ENCODE data around the gene TMEM273. TPM values are rescaled to one million over a fixed set of nuclear protein-coding genes. Genes with fewer than 3 reads are reported as not detected.

TMEM273 gene
- total and polyA plus RNA-seq, 2 donors (not counting 1 experiment from before 2014, with no cell fraction given), result 0.18 TPM; not detected in 1

GRCh38 chr10:49217645-49218044, 29.5 kb upstream of the TMEM273 start:
- H3K4me1 ChIP-seq (ENCODE audit: control insufficient read depth, extremely low read depth, insufficient read depth, low read length), result no peaks in the 10 kb centered on the region
- peaks cover 12% of the 10 kb centered on the region for H3K27me3 ChIP-seq (ENCODE audit: control insufficient read depth, insufficient read depth, low read length)
- no peaks in the 10 kb centered on the region for H3K9me3 ChIP-seq (ENCODE audit: control insufficient read depth, insufficient read depth, low read depth, low read length)
- no peak overlapping the region for H3K4me3 ChIP-seq (replicated peaks in 1 of 4; ENCODE audit: control extremely low read depth in 1 of 4, insufficient read depth in 1 of 4, low read depth in 3 of 4, low read length in 4 of 4)
- DNase-seq (ENCODE audit: low read depth in 2 of 2), result no peak
- TF ChIP-seq EZH2 (IDR thresholded peaks at IDR 0.05; ENCODE audit: low read length, missing control alignments), result no peak
- TF ChIP-seq CTCF (conservative IDR thresholded peaks at IDR 0.05 in 1 of 2, IDR thresholded peaks at IDR 0.05 in 1 of 2; ENCODE audit: low read depth in 1 of 2, low read length in 2 of 2), result no peak
- no peaks in the 10 kb centered on the region for H4K20me1 ChIP-seq (ENCODE audit: control insufficient read depth, extremely low read depth, insufficient read depth, low read length)
- no peak overlapping the region for H3K4me2 ChIP-seq (ENCODE audit: extremely low read depth, insufficient read depth, low read length)
- no peak overlapping the region for H3K27ac ChIP-seq (ENCODE audit: insufficient read depth, low read length)
- H2AFZ ChIP-seq (ENCODE audit: low read length), result no peak overlapping the region
- no peaks in the 10 kb centered on the region for H3K79me2 ChIP-seq (ENCODE audit: control insufficient read depth, insufficient read depth, low read length)
- no peak overlapping the region for H3K9ac ChIP-seq (ENCODE audit: insufficient read depth, low read length)
- H3K36me3 ChIP-seq (ENCODE audit: control insufficient read depth, insufficient read depth, low read length), result no peaks in the 10 kb centered on the region

GRCh38 chr10:49213211-49213610, 25.0 kb upstream of the TMEM273 start:
- no peak overlapping the region for H2AFZ ChIP-seq (ENCODE audit: low read length)
- H3K4me3 ChIP-seq (replicated peaks in 1 of 4; ENCODE audit: control extremely low read depth in 1 of 4, insufficient read depth in 1 of 4, low read depth in 3 of 4, low read length in 4 of 4), result no peak overlapping the region
- H3K27ac ChIP-seq (ENCODE audit: insufficient read depth, low read length), result no peak overlapping the region
- H3K27me3 ChIP-seq (ENCODE audit: control insufficient read depth, insufficient read depth, low read length), result peaks cover 10% of the 10 kb centered on the region
- no peaks in the 10 kb centered on the region for H3K79me2 ChIP-seq (ENCODE audit: control insufficient read depth, insufficient read depth, low read length)
- no peak for DNase-seq (ENCODE audit: low read depth in 2 of 2)
- H3K4me1 ChIP-seq (ENCODE audit: control insufficient read depth, extremely low read depth, insufficient read depth, low read length), result no peaks in the 10 kb centered on the region
- H3K9ac ChIP-seq (ENCODE audit: insufficient read depth, low read length), result no peak overlapping the region
- no peak for TF ChIP-seq CTCF (conservative IDR thresholded peaks at IDR 0.05 in 1 of 2, IDR thresholded peaks at IDR 0.05 in 1 of 2; ENCODE audit: low read depth in 1 of 2, low read length in 2 of 2)
- TF ChIP-seq EZH2 (IDR thresholded peaks at IDR 0.05; ENCODE audit: low read length, missing control alignments), result no peak
- no peaks in the 10 kb centered on the region for H4K20me1 ChIP-seq (ENCODE audit: control insufficient read depth, extremely low read depth, insufficient read depth, low read length)
- no peaks in the 10 kb centered on the region for H3K9me3 ChIP-seq (ENCODE audit: control insufficient read depth, insufficient read depth, low read depth, low read length)
- H3K4me2 ChIP-seq (ENCODE audit: extremely low read depth, insufficient read depth, low read length), result no peak overlapping the region
- no peaks in the 10 kb centered on the region for H3K36me3 ChIP-seq (ENCODE audit: control insufficient read depth, insufficient read depth, low read length)

GRCh38 chr10:49212783-49213182, 24.6 kb upstream of the TMEM273 start:
- Histone ChIP-seq H3K79me2 (ENCODE audit: control insufficient read depth, insufficient read depth, low read length) (no peaks in the 10 kb centered on the region), H3K4me3 (replicated peaks in 1 of 4; ENCODE audit: control extremely low read depth in 1 of 4, insufficient read depth in 1 of 4, low read depth in 3 of 4, low read length in 4 of 4) (no peak overlapping the region), H2AFZ (ENCODE audit: low read length) (no peak overlapping the region), H3K27me3 (ENCODE audit: control insufficient read depth, insufficient read depth, low read length) (peaks cover 8% of the 10 kb centered on the region), H3K9ac (ENCODE audit: insufficient read depth, low read length) (no peak overlapping the region), H4K20me1 (ENCODE audit: control insufficient read depth, extremely low read depth, insufficient read depth, low read length) (no peaks in the 10 kb centered on the region), H3K36me3 (ENCODE audit: control insufficient read depth, insufficient read depth, low read length) (no peaks in the 10 kb centered on the region), H3K4me1 (ENCODE audit: control insufficient read depth, extremely low read depth, insufficient read depth, low read length) (no peaks in the 10 kb centered on the region), H3K27ac (ENCODE audit: insufficient read depth, low read length) (no peak overlapping the region), H3K4me2 (ENCODE audit: extremely low read depth, insufficient read depth, low read length) (no peak overlapping the region), H3K9me3 (ENCODE audit: control insufficient read depth, insufficient read depth, low read depth, low read length) (no peaks in the 10 kb centered on the region)
- TF ChIP-seq CTCF (conservative IDR thresholded peaks at IDR 0.05 in 1 of 2, IDR thresholded peaks at IDR 0.05 in 1 of 2; ENCODE audit: low read depth in 1 of 2, low read length in 2 of 2) (no peak), EZH2 (IDR thresholded peaks at IDR 0.05; ENCODE audit: low read length, missing control alignments) (no peak)
- DNase-seq (ENCODE audit: low read depth in 2 of 2), result no peak
